H1 (cell line): ENCODE measurements around the gene TSC1.

Source experiments
- JUND ChIP-seq: IDR thresholded peaks from 2 replicates; pipeline ENCODE4 v1.6.1; 2011; ENCODE audit warnings: mild to moderate bottlenecking, improper control_type of control experiment, low read length
- MAFK ChIP-seq: IDR thresholded peaks from 2 replicates; pipeline ENCODE4 v1.6.1; 2012; ENCODE audit warnings: low read depth, mild to moderate bottlenecking, improper control_type of control experiment, low read length
- SIN3A ChIP-seq, 2 experiments: IDR thresholded peaks in 1 of 2; conservative IDR thresholded peaks in 1 of 2; 2 replicates each; pipeline ENCODE4 v1.6.1; 2011 to 2012; ENCODE audit warnings: low read length in 2 of 2, improper control_type of control experiment in 1 of 2, low read depth in 1 of 2, mild to moderate bottlenecking in 1 of 2
- YY1 ChIP-seq: IDR thresholded peaks from 2 replicates; pipeline ENCODE4 v1.6.1; 2011; ENCODE audit warnings: low read depth, mild to moderate bottlenecking, low read length
- TF ChIP-seq, protein P1 (sequence below), 3 experiments: IDR thresholded peaks; 1 replicate in 2 of 3; 2 replicates in 1 of 3; pipeline versions ENCODE4 v1.5.1 to v1.6.1; 2011; ENCODE audit warnings: low read length in 3 of 3, mild to moderate bottlenecking in 3 of 3, inconsistent platforms in 2 of 3, low read depth in 1 of 3, moderate library complexity in 1 of 3; ENCODE audit not compliant: insufficient read depth in 1 of 3; ENCODE audit errors: control extremely low read depth in 1 of 3

DNA sequence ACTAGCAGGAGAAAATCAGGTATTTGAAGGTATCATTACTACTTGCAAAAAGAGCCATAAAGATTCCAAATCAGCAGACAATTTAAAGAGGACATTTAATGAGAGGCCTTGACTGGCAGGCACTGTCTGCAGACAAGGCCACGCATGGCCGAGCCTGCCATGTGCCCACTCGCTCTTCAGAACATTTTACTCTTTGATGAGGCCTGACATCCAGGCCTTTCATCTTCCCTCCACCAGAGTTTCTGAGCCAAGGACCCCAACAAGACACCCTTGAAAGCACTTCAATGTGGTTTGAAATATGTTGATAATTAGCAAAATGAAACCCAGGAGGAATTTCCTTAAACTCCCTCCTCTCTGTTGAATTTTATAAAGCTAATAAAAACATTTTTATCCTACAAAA lies 82.8 kb downstream of the TSC1 start:
- TF ChIP-seq, protein P1, sequence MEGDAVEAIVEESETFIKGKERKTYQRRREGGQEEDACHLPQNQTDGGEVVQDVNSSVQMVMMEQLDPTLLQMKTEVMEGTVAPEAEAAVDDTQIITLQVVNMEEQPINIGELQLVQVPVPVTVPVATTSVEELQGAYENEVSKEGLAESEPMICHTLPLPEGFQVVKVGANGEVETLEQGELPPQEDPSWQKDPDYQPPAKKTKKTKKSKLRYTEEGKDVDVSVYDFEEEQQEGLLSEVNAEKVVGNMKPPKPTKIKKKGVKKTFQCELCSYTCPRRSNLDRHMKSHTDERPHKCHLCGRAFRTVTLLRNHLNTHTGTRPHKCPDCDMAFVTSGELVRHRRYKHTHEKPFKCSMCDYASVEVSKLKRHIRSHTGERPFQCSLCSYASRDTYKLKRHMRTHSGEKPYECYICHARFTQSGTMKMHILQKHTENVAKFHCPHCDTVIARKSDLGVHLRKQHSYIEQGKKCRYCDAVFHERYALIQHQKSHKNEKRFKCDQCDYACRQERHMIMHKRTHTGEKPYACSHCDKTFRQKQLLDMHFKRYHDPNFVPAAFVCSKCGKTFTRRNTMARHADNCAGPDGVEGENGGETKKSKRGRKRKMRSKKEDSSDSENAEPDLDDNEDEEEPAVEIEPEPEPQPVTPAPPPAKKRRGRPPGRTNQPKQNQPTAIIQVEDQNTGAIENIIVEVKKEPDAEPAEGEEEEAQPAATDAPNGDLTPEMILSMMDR (IDR thresholded peaks at IDR 0.05; ENCODE audit: control extremely low read depth in 1 of 3, insufficient read depth in 1 of 3, low read depth in 1 of 3, low read length in 3 of 3): no peak
- TF ChIP-seq SIN3A (conservative IDR thresholded peaks at IDR 0.05 in 1 of 2, IDR thresholded peaks at IDR 0.05 in 1 of 2; ENCODE audit: low read depth in 1 of 2, low read length in 2 of 2) (no peak), YY1 (no peak), MAFK (no peak), JUND (no peak)
